ENCODE results near the gene SIL1. TPM values are rescaled to one million over a fixed set of nuclear protein-coding genes. Genes with fewer than 3 reads are reported as not detected.
"Not testable (repeated sequence)": the region's sequence is repeated elsewhere in the genome, so short reads cannot be mapped to it uniquely, and the experiment has no call there.

The SIL1 gene
- polyA plus RNA-seq, 1 experiment = 90.5 TPM

GRCh38 chr5:139120521-139120920, 77.6 kb downstream of the SIL1 start:
- Histone ChIP-seq H3K36me3 (ENCODE audit: control insufficient read depth, insufficient read depth, low read length) (peaks cover 20% of the 10 kb centered on the region), H3K4me3 (ENCODE audit: low read depth, low read length) (no peak overlapping the region), H3K27me3 (ENCODE audit: control insufficient read depth, insufficient read depth, low read length) (no peaks in the 10 kb centered on the region)
- ChIA-PET CTCF (no interaction called here), POLR2A (no interaction called here)
- no peak for DNase-seq (ENCODE audit: low read depth)
- no peak for TF ChIP-seq CTCF (IDR thresholded peaks at IDR 0.05; ENCODE audit: insufficient read depth, low read depth, low read length)

- H3K27me3 ChIP-seq (ENCODE audit: control insufficient read depth, insufficient read depth, low read length) = no peaks in the 10 kb centered on the region
- CTCF ChIA-PET = no interaction called here
- POLR2A ChIA-PET = no interaction called here
- no peak for DNase-seq (ENCODE audit: low read depth)
- H3K36me3 ChIP-seq (ENCODE audit: control insufficient read depth, insufficient read depth, low read length) = peaks cover 20% of the 10 kb centered on the region
- H3K4me3 ChIP-seq (ENCODE audit: low read depth, low read length) = no peak overlapping the region
- TF ChIP-seq CTCF (IDR thresholded peaks at IDR 0.05; ENCODE audit: insufficient read depth, low read depth, low read length) = no peak
Observed at GRCh38 chr5:139118804-139119203, 79.4 kb downstream of the SIL1 start.

- Histone ChIP-seq H3K36me3 (ENCODE audit: control insufficient read depth, insufficient read depth, low read length) (peaks cover 17% of the 10 kb centered on the region), H3K27me3 (ENCODE audit: control insufficient read depth, insufficient read depth, low read length) (no peaks in the 10 kb centered on the region), H3K4me3 (ENCODE audit: low read depth, low read length) (no peak overlapping the region)
- ChIA-PET POLR2A (no interaction called here), CTCF (interaction anchor here (1.1 kb wide), 1 partner anchor 10 kb away, joined by 3 read pairs; no protein-coding TSS in a partner anchor)
- no peak for TF ChIP-seq CTCF (IDR thresholded peaks at IDR 0.05; ENCODE audit: insufficient read depth, low read depth, low read length)
- no peak for DNase-seq (ENCODE audit: low read depth)
Observed at GRCh38 chr5:139117342-139117884, 80.8 kb downstream of the SIL1 start.

- Histone ChIP-seq H3K36me3 (ENCODE audit: control insufficient read depth, insufficient read depth, low read length) (peaks cover 17% of the 10 kb centered on the region), H3K4me3 (ENCODE audit: low read depth, low read length) (no peak overlapping the region), H3K27me3 (ENCODE audit: control insufficient read depth, insufficient read depth, low read length) (no peaks in the 10 kb centered on the region)
- ChIA-PET CTCF (no interaction called here), POLR2A (no interaction called here)
- DNase-seq (ENCODE audit: low read depth) = no peak
- no peak for TF ChIP-seq CTCF (IDR thresholded peaks at IDR 0.05; ENCODE audit: insufficient read depth, low read depth, low read length)
Observed at GRCh38 chr5:139116100-139116655, 82.0 kb downstream of the SIL1 start.

GRCh38 chr5:139113892-139114291, 84.3 kb downstream of the SIL1 start:
- no peak for DNase-seq (ENCODE audit: low read depth)

GRCh38 chr5:139112362-139112761, 85.8 kb downstream of the SIL1 start:
- CTCF ChIA-PET; H3K27me3 ChIP-seq (ENCODE audit: control insufficient read depth, insufficient read depth, low read length); DNase-seq (ENCODE audit: low read depth); H3K36me3 ChIP-seq (ENCODE audit: control insufficient read depth, insufficient read depth, low read length); H3K4me3 ChIP-seq (ENCODE audit: low read depth, low read length); POLR2A ChIA-PET: not testable (repeated sequence)

More at GRCh38 chr5:139113892-139114291, 84.3 kb downstream of the SIL1 start:
- Histone ChIP-seq H3K4me3 (ENCODE audit: low read depth, low read length) (no peak overlapping the region), H3K36me3 (ENCODE audit: control insufficient read depth, insufficient read depth, low read length) (peaks cover 7% of the 10 kb centered on the region), H3K27me3 (ENCODE audit: control insufficient read depth, insufficient read depth, low read length) (no peaks in the 10 kb centered on the region)
- CTCF ChIA-PET = no interaction called here
- POLR2A ChIA-PET = interaction anchor here (0.6 kb wide), 1 partner anchor 214 kb away, joined by 6 read pairs; no protein-coding TSS in a partner anchor
- no peak for TF ChIP-seq CTCF (IDR thresholded peaks at IDR 0.05; ENCODE audit: insufficient read depth, low read depth, low read length)

Measured in BJ (cell line).